Measurements from ENCODE around the gene CHRNA7.

The CHRNA7 gene

GRCh38 chr15:32060706-32061105 lies 30.4 kb downstream of the CHRNA7 start:
- Histone ChIP-seq H3K9me3 (ENCODE audit: control insufficient read depth, low read length) (no peaks in the 10 kb centered on the region), H3K27ac (ENCODE audit: insufficient read depth, low read length, poor library complexity, severe bottlenecking) (no peak overlapping the region), H3K4me3 (ENCODE audit: insufficient read depth, low read depth, low read length, poor library complexity, severe bottlenecking) (no peak overlapping the region), H3K36me3 (ENCODE audit: control insufficient read depth, insufficient read depth, low read length) (no peaks in the 10 kb centered on the region), H3K27me3 (replicated peaks; ENCODE audit: control insufficient read depth, insufficient read depth, low read length, poor library complexity, severe bottlenecking) (no peaks in the 10 kb centered on the region), H3K4me1 (ENCODE audit: control insufficient read depth, insufficient read depth, low read length, poor library complexity, severe bottlenecking) (no peaks in the 10 kb centered on the region)
- DNase-seq: no peak

GRCh38 chr15:32067115-32067514 lies 36.8 kb downstream of the CHRNA7 start:
- Histone ChIP-seq H3K4me3 (ENCODE audit: insufficient read depth, low read depth, low read length, poor library complexity, severe bottlenecking) (no peak overlapping the region), H3K27me3 (replicated peaks; ENCODE audit: control insufficient read depth, insufficient read depth, low read length, poor library complexity, severe bottlenecking) (no peaks in the 10 kb centered on the region), H3K27ac (ENCODE audit: insufficient read depth, low read length, poor library complexity, severe bottlenecking) (no peak overlapping the region), H3K9me3 (ENCODE audit: control insufficient read depth, low read length) (peaks cover 9% of the 10 kb centered on the region), H3K36me3 (ENCODE audit: control insufficient read depth, insufficient read depth, low read length) (no peaks in the 10 kb centered on the region), H3K4me1 (ENCODE audit: control insufficient read depth, insufficient read depth, low read length, poor library complexity, severe bottlenecking) (no peaks in the 10 kb centered on the region)
- no peak for DNase-seq

GRCh38 chr15:32089851-32090359 lies 59.6 kb downstream of the CHRNA7 start:
- no peaks in the 10 kb centered on the region for H3K36me3 ChIP-seq (ENCODE audit: control insufficient read depth, insufficient read depth, low read length)
- no peaks in the 10 kb centered on the region for H3K4me1 ChIP-seq (ENCODE audit: control insufficient read depth, insufficient read depth, low read length, poor library complexity, severe bottlenecking)
- H3K27ac ChIP-seq (ENCODE audit: insufficient read depth, low read length, poor library complexity, severe bottlenecking): no peak overlapping the region
- no peaks in the 10 kb centered on the region for H3K27me3 ChIP-seq (replicated peaks; ENCODE audit: control insufficient read depth, insufficient read depth, low read length, poor library complexity, severe bottlenecking)
- H3K4me3 ChIP-seq (ENCODE audit: insufficient read depth, low read depth, low read length, poor library complexity, severe bottlenecking): no peak overlapping the region
- H3K9me3 ChIP-seq (ENCODE audit: control insufficient read depth, low read length): no peaks in the 10 kb centered on the region
- DNase-seq: no peak

GRCh38 chr15:32091505-32092380 lies 61.4 kb downstream of the CHRNA7 start:
- no peak for DNase-seq
- no peaks in the 10 kb centered on the region for H3K27me3 ChIP-seq (replicated peaks; ENCODE audit: control insufficient read depth, insufficient read depth, low read length, poor library complexity, severe bottlenecking)
- no peaks in the 10 kb centered on the region for H3K36me3 ChIP-seq (ENCODE audit: control insufficient read depth, insufficient read depth, low read length)
- no peaks in the 10 kb centered on the region for H3K4me1 ChIP-seq (ENCODE audit: control insufficient read depth, insufficient read depth, low read length, poor library complexity, severe bottlenecking)
- no peak overlapping the region for H3K27ac ChIP-seq (ENCODE audit: insufficient read depth, low read length, poor library complexity, severe bottlenecking)
- no peak overlapping the region for H3K4me3 ChIP-seq (ENCODE audit: insufficient read depth, low read depth, low read length, poor library complexity, severe bottlenecking)
- no peaks in the 10 kb centered on the region for H3K9me3 ChIP-seq (ENCODE audit: control insufficient read depth, low read length)

- H3K4me1 ChIP-seq (ENCODE audit: control insufficient read depth, insufficient read depth, low read length, poor library complexity, severe bottlenecking): no peaks in the 10 kb centered on the region
- no peak overlapping the region for H3K4me3 ChIP-seq (ENCODE audit: insufficient read depth, low read depth, low read length, poor library complexity, severe bottlenecking)
- H3K9me3 ChIP-seq (ENCODE audit: control insufficient read depth, low read length): no peaks in the 10 kb centered on the region
- no peak overlapping the region for H3K27ac ChIP-seq (ENCODE audit: insufficient read depth, low read length, poor library complexity, severe bottlenecking)
- H3K36me3 ChIP-seq (ENCODE audit: control insufficient read depth, insufficient read depth, low read length): no peaks in the 10 kb centered on the region
- H3K27me3 ChIP-seq (replicated peaks; ENCODE audit: control insufficient read depth, insufficient read depth, low read length, poor library complexity, severe bottlenecking): no peaks in the 10 kb centered on the region
- DNase-seq: no peak
Observed at GRCh38 chr15:32096213-32096612, 65.9 kb downstream of the CHRNA7 start.

- DNase-seq: no peak
- no peaks in the 10 kb centered on the region for H3K4me1 ChIP-seq (ENCODE audit: control insufficient read depth, insufficient read depth, low read length, poor library complexity, severe bottlenecking)
Observed at GRCh38 chr15:32096916-32097617, 66.8 kb downstream of the CHRNA7 start.

GRCh38 chr15:32098033-32098432 lies 67.7 kb downstream of the CHRNA7 start:
- DNase-seq: no peak
- Histone ChIP-seq H3K4me3 (ENCODE audit: insufficient read depth, low read depth, low read length, poor library complexity, severe bottlenecking) (no peak overlapping the region), H3K4me1 (ENCODE audit: control insufficient read depth, insufficient read depth, low read length, poor library complexity, severe bottlenecking) (no peaks in the 10 kb centered on the region), H3K36me3 (ENCODE audit: control insufficient read depth, insufficient read depth, low read length) (no peaks in the 10 kb centered on the region), H3K27me3 (replicated peaks; ENCODE audit: control insufficient read depth, insufficient read depth, low read length, poor library complexity, severe bottlenecking) (no peaks in the 10 kb centered on the region), H3K9me3 (ENCODE audit: control insufficient read depth, low read length) (no peaks in the 10 kb centered on the region), H3K27ac (ENCODE audit: insufficient read depth, low read length, poor library complexity, severe bottlenecking) (no peak overlapping the region)

More at GRCh38 chr15:32096916-32097617, 66.8 kb downstream of the CHRNA7 start:
- H3K9me3 ChIP-seq (ENCODE audit: control insufficient read depth, low read length): no peaks in the 10 kb centered on the region
- no peaks in the 10 kb centered on the region for H3K27me3 ChIP-seq (replicated peaks; ENCODE audit: control insufficient read depth, insufficient read depth, low read length, poor library complexity, severe bottlenecking)
- no peaks in the 10 kb centered on the region for H3K36me3 ChIP-seq (ENCODE audit: control insufficient read depth, insufficient read depth, low read length)
- H3K4me3 ChIP-seq (ENCODE audit: insufficient read depth, low read depth, low read length, poor library complexity, severe bottlenecking): no peak overlapping the region
- H3K27ac ChIP-seq (ENCODE audit: insufficient read depth, low read length, poor library complexity, severe bottlenecking): no peak overlapping the region

GRCh38 chr15:32099097-32099785 lies 68.9 kb downstream of the CHRNA7 start:
- no peak for DNase-seq
- Histone ChIP-seq H3K36me3 (ENCODE audit: control insufficient read depth, insufficient read depth, low read length) (no peaks in the 10 kb centered on the region), H3K4me1 (ENCODE audit: control insufficient read depth, insufficient read depth, low read length, poor library complexity, severe bottlenecking) (no peaks in the 10 kb centered on the region), H3K27ac (ENCODE audit: insufficient read depth, low read length, poor library complexity, severe bottlenecking) (no peak overlapping the region), H3K4me3 (ENCODE audit: insufficient read depth, low read depth, low read length, poor library complexity, severe bottlenecking) (no peak overlapping the region), H3K27me3 (replicated peaks; ENCODE audit: control insufficient read depth, insufficient read depth, low read length, poor library complexity, severe bottlenecking) (no peaks in the 10 kb centered on the region), H3K9me3 (ENCODE audit: control insufficient read depth, low read length) (no peaks in the 10 kb centered on the region)

GRCh38 chr15:32099956-32100684 lies 69.8 kb downstream of the CHRNA7 start:
- H3K27ac ChIP-seq (ENCODE audit: insufficient read depth, low read length, poor library complexity, severe bottlenecking): no peak overlapping the region
- no peaks in the 10 kb centered on the region for H3K4me1 ChIP-seq (ENCODE audit: control insufficient read depth, insufficient read depth, low read length, poor library complexity, severe bottlenecking)
- no peak for DNase-seq
- H3K9me3 ChIP-seq (ENCODE audit: control insufficient read depth, low read length): no peaks in the 10 kb centered on the region
- H3K4me3 ChIP-seq (ENCODE audit: insufficient read depth, low read depth, low read length, poor library complexity, severe bottlenecking): no peak overlapping the region
- H3K36me3 ChIP-seq (ENCODE audit: control insufficient read depth, insufficient read depth, low read length): no peaks in the 10 kb centered on the region
- H3K27me3 ChIP-seq (replicated peaks; ENCODE audit: control insufficient read depth, insufficient read depth, low read length, poor library complexity, severe bottlenecking): no peaks in the 10 kb centered on the region
